Smooth muscle cell (in vitro differentiated cells): ENCODE data around the gene MOV10L1. TPM values are rescaled to one million over a fixed set of nuclear protein-coding genes. Genes with fewer than 3 reads are reported as not detected.

ENCODE experiments used
- DNase-seq: peaks from one replicate; lab custom pipeline; 2025; ENCODE audit not compliant: unreplicated experiment; lab: John Stamatoyannopoulos, UW
- H2AFZ ChIP-seq: fragments of 200-600 bp; sonication (generic); 2 replicates; pipeline ENCODE4 v1.6.0; 2016; ENCODE audit warnings: antibody characterized with exemption, low read depth, mild to moderate bottlenecking
- H3F3A ChIP-seq: fragments of 200-600 bp; sonication (generic); 2 replicates; pipeline ENCODE4 v1.6.0; 2017; ENCODE audit warnings: antibody characterized with exemption, low read depth
- H3K27ac ChIP-seq: fragments of 200-600 bp; sonication (generic); 2 replicates; pipeline ENCODE4 v1.5.1; 2016; ENCODE audit warnings: low read depth, mild to moderate bottlenecking
- H3K27me3 ChIP-seq: fragments of 200-600 bp; sonication (generic); 2 replicates; pipeline ENCODE4 v1.6.1; 2016; ENCODE audit warnings: low read depth, mild to moderate bottlenecking
- H3K36me3 ChIP-seq: fragments of 200-600 bp; sonication (generic); 2 replicates; pipeline ENCODE4 v1.5.1; 2016; ENCODE audit warnings: low read depth
- H3K4me1 ChIP-seq: fragments of 200-600 bp; sonication (generic); 2 replicates; pipeline ENCODE4 v1.5.1; 2016; ENCODE audit warnings: low read depth
- H3K4me2 ChIP-seq: fragments of 200-600 bp; sonication (generic); 2 replicates; pipeline ENCODE4 v1.6.0; 2016; ENCODE audit warnings: mild to moderate bottlenecking
- H3K4me3 ChIP-seq: fragments of 200-600 bp; sonication (generic); 2 replicates; pipeline ENCODE4 v1.5.1; 2016; ENCODE audit warnings: mild to moderate bottlenecking
- H3K79me2 ChIP-seq: fragments of 200-600 bp; sonication (generic); 2 replicates; pipeline ENCODE4 v1.6.0; 2016; ENCODE audit warnings: low read depth, mild to moderate bottlenecking
- H3K9ac ChIP-seq: fragments of 200-600 bp; sonication (generic); 2 replicates; pipeline ENCODE4 v1.6.0; 2016; ENCODE audit warnings: low read depth
- H3K9me3 ChIP-seq: fragments of 200-600 bp; sonication (generic); replicated peaks from 2 replicates; pipeline ENCODE4 v1.5.1; 2016; ENCODE audit warnings: low read depth
- H4K20me1 ChIP-seq: fragments of 200-600 bp; sonication (generic); 2 replicates; pipeline ENCODE4 v1.6.0; 2016; ENCODE audit warnings: low read depth
- CTCF ChIP-seq: fragments of 200-600 bp; sonication (generic); IDR thresholded peaks from 2 replicates; pipeline ENCODE4 v1.5.1; 2017; ENCODE audit warnings: borderline replicate concordance, mild to moderate bottlenecking, antibody characterized with exemption; ENCODE audit not compliant: insufficient read depth, poor library complexity, severe bottlenecking
- WGBS: methylation state at CpG from one replicate; pipeline ENCODE4 v1.1.7; 2016; ENCODE audit warnings: low lambda C conversion rate; 5-methylcytosine and 5-hydroxymethylcytosine counted together
- polyA plus RNA-seq: library from polyadenylated mRNA; unstranded; fragments of >200 nt; fragmentation: Nextera tagmentation; extraction: Ambion mirVana; gene quantifications from 2 replicates; pipeline ENCODE4 v1.2.1, GENCODE V29; 2016
- total RNA-seq: library from RNA; depleted of rRNA; stranded (reverse); fragments of >200 nt; gene quantifications from 2 replicates; pipeline ENCODE4 v1.2.3, GENCODE V29; 2014

The MOV10L1 gene
- total and polyA plus RNA-seq, 2 experiments from 2014 or later = 0.10 to 0.85 TPM

- no peaks in the 10 kb centered on the region for H4K20me1 ChIP-seq
- H3K4me2 ChIP-seq = no peak overlapping the region
- 94% methylated on average over 21 of the region's 27 CpGs for WGBS
- H3K27ac ChIP-seq = no peak overlapping the region
- no peak for TF ChIP-seq CTCF
- H3K79me2 ChIP-seq = no peaks in the 10 kb centered on the region
- H3K4me3 ChIP-seq = no peak overlapping the region
- no peak for DNase-seq
- H3K36me3 ChIP-seq = no peaks in the 10 kb centered on the region
- H3F3A ChIP-seq = no peaks in the 10 kb centered on the region
- no peak overlapping the region for H2AFZ ChIP-seq
- no peaks in the 10 kb centered on the region for H3K4me1 ChIP-seq
- H3K27me3 ChIP-seq = no peaks in the 10 kb centered on the region
- no peaks in the 10 kb centered on the region for H3K9me3 ChIP-seq
- no peak overlapping the region for H3K9ac ChIP-seq
Measured at GRCh38 chr22:50046481-50047245, 43.1 kb upstream of the MOV10L1 start.

DNA sequence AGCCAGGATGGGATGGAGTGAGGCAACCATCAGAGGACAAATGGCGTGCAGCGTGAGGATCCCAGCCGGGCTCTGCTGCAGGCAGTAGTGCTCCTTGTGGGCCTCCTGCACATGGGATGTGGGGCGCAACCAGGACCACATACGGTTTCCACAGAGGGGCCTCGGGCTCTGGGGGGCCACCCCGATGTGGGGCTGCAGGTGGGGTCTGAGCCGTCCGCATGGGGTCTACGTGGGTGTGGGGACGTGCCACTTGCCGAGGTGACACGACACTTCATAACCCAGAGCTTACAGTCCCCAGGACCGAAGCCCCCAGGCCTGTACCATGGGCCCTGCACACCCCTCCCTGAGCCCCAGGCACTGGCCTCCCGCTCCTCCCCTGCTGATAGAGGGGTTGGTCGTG is 42.5 kb upstream of the MOV10L1 start:
- Histone ChIP-seq H3F3A (no peaks in the 10 kb centered on the region), H3K36me3 (no peaks in the 10 kb centered on the region), H3K4me2 (no peak overlapping the region), H3K27ac (no peak overlapping the region), H3K4me3 (no peak overlapping the region), H3K9me3 (no peaks in the 10 kb centered on the region), H4K20me1 (no peaks in the 10 kb centered on the region), H3K9ac (no peak overlapping the region), H2AFZ (no peak overlapping the region), H3K4me1 (no peaks in the 10 kb centered on the region), H3K79me2 (no peaks in the 10 kb centered on the region), H3K27me3 (no peaks in the 10 kb centered on the region)
- DNase-seq = no peak
- 97% methylated on average over 15 of the region's 16 CpGs for WGBS
- no peak for TF ChIP-seq CTCF

DNA sequence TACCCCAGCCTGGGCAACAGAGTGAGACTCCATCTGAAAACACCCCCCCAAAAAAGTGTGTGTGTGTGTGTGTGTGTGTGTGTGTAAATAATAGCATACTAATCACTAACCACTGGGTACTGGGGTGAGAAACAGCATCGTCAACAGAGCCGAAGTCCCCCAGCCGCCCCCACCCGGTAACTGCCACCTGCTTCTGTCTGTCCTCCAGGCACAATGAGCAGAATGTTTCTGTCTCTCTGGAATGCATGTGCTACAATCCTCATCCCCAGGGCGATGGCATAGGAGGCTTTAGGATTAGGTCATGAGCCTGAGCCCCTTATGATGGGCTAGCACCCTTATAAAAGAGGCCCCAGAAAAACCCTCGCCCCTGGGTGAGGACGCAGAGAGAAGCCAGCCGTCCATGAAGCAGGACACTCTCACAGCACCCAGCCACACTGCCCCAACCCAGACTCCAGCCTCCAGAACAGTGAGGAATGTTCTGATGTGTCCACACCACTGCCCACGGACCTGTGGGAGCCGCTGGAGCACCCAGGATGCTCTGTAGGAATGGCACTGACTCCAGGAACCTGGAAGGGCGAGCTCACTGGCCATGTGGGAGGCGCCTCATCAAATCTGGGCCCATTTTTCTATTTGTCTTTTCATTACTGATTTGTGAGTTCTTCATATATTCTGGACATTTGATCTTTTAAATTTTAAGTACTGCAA is 41.6 kb upstream of the MOV10L1 start:
- Histone ChIP-seq H3K4me2 (no peak overlapping the region), H3K36me3 (no peaks in the 10 kb centered on the region), H3K27ac (no peak overlapping the region), H3K27me3 (no peaks in the 10 kb centered on the region), H3K9me3 (no peaks in the 10 kb centered on the region), H3F3A (no peaks in the 10 kb centered on the region), H3K9ac (no peak overlapping the region), H3K79me2 (no peaks in the 10 kb centered on the region), H3K4me1 (no peaks in the 10 kb centered on the region), H4K20me1 (no peaks in the 10 kb centered on the region), H3K4me3 (no peak overlapping the region), H2AFZ (no peak overlapping the region)
- WGBS = 92% methylated on average over 12 of the region's 12 CpGs
- no peak for DNase-seq
- no peak for TF ChIP-seq CTCF
